H1 (cell line): ENCODE measurements around the gene IL6ST. TPM values are rescaled to one million over a fixed set of nuclear protein-coding genes. Genes with fewer than 3 reads are reported as not detected.

Experiments used
- CTCF ChIA-PET: fragments of 300-600 bp; sonication (Branson Sonifier 250); formaldehyde crosslinking; loops from one replicate; lab custom pipeline; 2021; ENCODE audit not compliant: partially characterized antibody; lab: Charles Lee
- POLR2A ChIA-PET: fragments of 300-600 bp; sonication (Branson Sonifier 250); formaldehyde crosslinking; loops from one replicate; lab custom pipeline; 2021; ENCODE audit warnings: inconsistent platforms; ENCODE audit not compliant: partially characterized antibody; lab: Charles Lee
- DNase-seq, 2 experiments: peaks; one replicate each; pipeline versions ENCODE4 v3.0.0 to v3.0.0-alpha.2; 2010 to 2022; ENCODE audit warnings: low spot score in 2 of 2, low read depth in 1 of 2, mixed read lengths in 1 of 2
- FAIRE-seq: peaks from 2 replicates; lab custom pipeline; 2011; peaks lifted over from hg19 to GRCh38; lab: Jason Lieb, UNC
- H2AFZ ChIP-seq: 2 replicates; pipeline ENCODE4 v1.8.1; 2012; ENCODE audit warnings: low read length, inconsistent platforms
- H2AK5ac ChIP-seq: 2 replicates; pipeline ENCODE4 v1.6.1; 2013; ENCODE audit warnings: low read depth, low read length
- H2BK120ac ChIP-seq: replicated peaks from 2 replicates; pipeline ENCODE3; 2013; ENCODE audit warnings: low read depth, low read length, inconsistent platforms
- H2BK12ac ChIP-seq: 2 replicates; pipeline ENCODE4 v1.6.1; 2013; ENCODE audit warnings: low read depth, low read length
- H2BK15ac ChIP-seq: 2 replicates; pipeline ENCODE4 v1.6.1; 2013; ENCODE audit warnings: low read length
- H2BK20ac ChIP-seq: 2 replicates; pipeline ENCODE4 v1.6.1; 2013; ENCODE audit warnings: low read length
- H2BK5ac ChIP-seq: 2 replicates; pipeline ENCODE4 v1.6.1; 2013; ENCODE audit warnings: low read depth, low read length
- H3K14ac ChIP-seq: 2 replicates; pipeline ENCODE4 v1.6.1; 2013; ENCODE audit warnings: inconsistent platforms; ENCODE audit not compliant: insufficient read length
- H3K18ac ChIP-seq: 2 replicates; pipeline ENCODE4 v1.6.1; 2013; ENCODE audit warnings: low read length; ENCODE audit errors: extremely low read depth
- H3K23ac ChIP-seq: 2 replicates; pipeline ENCODE4 v1.6.1; 2013; ENCODE audit warnings: inconsistent platforms; ENCODE audit not compliant: insufficient read length
- H3K23me2 ChIP-seq: 2 replicates; pipeline ENCODE4 v1.6.1; 2013; ENCODE audit warnings: low read depth, low read length
- H3K27ac ChIP-seq: 2 replicates; pipeline ENCODE4 v1.6.1; 2011; ENCODE audit warnings: low read depth, low read length, inconsistent platforms
- H3K27me3 ChIP-seq, 4 experiments: replicated peaks in 1 of 4; 1 replicate in 1 of 4; 2 replicates in 3 of 4; pipeline versions ENCODE4 v1.6.1 to v1.8.1; 2011 to 2013; ENCODE audit warnings: low read length in 3 of 4, mild to moderate bottlenecking in 3 of 4, inconsistent platforms in 2 of 4, mixed read lengths in 2 of 4, moderate library complexity in 1 of 4; ENCODE audit not compliant: control insufficient read depth in 3 of 4, insufficient read depth in 3 of 4; ENCODE audit errors: extremely low read depth in 1 of 4
- H3K36me3 ChIP-seq, 4 experiments: 2 replicates each; pipeline versions ENCODE4 v1.6.1 to v1.8.1; 2011 to 2013; ENCODE audit warnings: mild to moderate bottlenecking in 4 of 4, low read length in 3 of 4, moderate library complexity in 2 of 4, control low read depth in 1 of 4, inconsistent platforms in 1 of 4; ENCODE audit not compliant: insufficient read depth in 4 of 4, control insufficient read depth in 2 of 4
- H3K4ac ChIP-seq: replicated peaks from 2 replicates; pipeline ENCODE3; 2013; ENCODE audit warnings: low read length, low read depth, mixed read lengths, inconsistent platforms; ENCODE audit not compliant: insufficient read length
- H3K4me1 ChIP-seq, 4 experiments: replicated peaks in 1 of 4; 1 replicate in 1 of 4; 2 replicates in 3 of 4; pipeline versions ENCODE4 v1.6.1 to v1.8.1; 2011 to 2013; ENCODE audit warnings: low read length in 3 of 4, inconsistent platforms in 2 of 4, mixed read lengths in 1 of 4; ENCODE audit not compliant: insufficient read depth in 4 of 4, control insufficient read depth in 3 of 4
- H3K4me2 ChIP-seq, 2 experiments: 2 replicates each; pipeline versions ENCODE4 v1.6.1 to v1.8.1; 2011 to 2013; ENCODE audit warnings: low read depth in 2 of 2, low read length in 2 of 2, control low read depth in 1 of 2, inconsistent platforms in 1 of 2, mild to moderate bottlenecking in 1 of 2; ENCODE audit not compliant: insufficient read depth in 1 of 2
- H3K4me3 ChIP-seq, 4 experiments: fragments of 200-600, 300-600 bp in 1 of 4; sonication (generic), shearing (Covaris generic), sonication (Bioruptor Twin) in 1 of 4; 2 replicates each; pipeline versions ENCODE4 v1.5.1 to v1.8.1; 2011 to 2016; ENCODE audit warnings: low read length in 4 of 4, low read depth in 3 of 4, control low read depth in 2 of 4, inconsistent platforms in 2 of 4, mild to moderate bottlenecking in 2 of 4, mixed read lengths in 1 of 4, moderate library complexity in 1 of 4; ENCODE audit not compliant: insufficient read depth in 2 of 4; ENCODE audit errors: extremely low read depth in 1 of 4
- H3K56ac ChIP-seq: replicated peaks from 2 replicates; pipeline ENCODE3; 2013; ENCODE audit warnings: low read depth, mild to moderate bottlenecking, mixed read lengths, low read length, inconsistent platforms; ENCODE audit not compliant: insufficient read length
- H3K79me1 ChIP-seq: 2 replicates; pipeline ENCODE4 v1.6.1; 2013; ENCODE audit warnings: low read depth, low read length, control low read depth
- H3K79me2 ChIP-seq, 2 experiments: 2 replicates each; pipeline versions ENCODE4 v1.6.1 to v1.8.1; 2012 to 2013; ENCODE audit warnings: low read length in 2 of 2, mild to moderate bottlenecking in 2 of 2, inconsistent platforms in 1 of 2; ENCODE audit not compliant: insufficient read depth in 2 of 2, control insufficient read depth in 1 of 2
- H3K9ac ChIP-seq, 4 experiments: replicated peaks in 1 of 4; 1 replicate in 1 of 4; 2 replicates in 3 of 4; pipeline versions ENCODE4 v1.6.1 to v1.8.1; 2011 to 2013; ENCODE audit warnings: low read depth in 3 of 4, low read length in 3 of 4, control low read depth in 2 of 4, mild to moderate bottlenecking in 2 of 4, moderate library complexity in 2 of 4, inconsistent platforms in 1 of 4; ENCODE audit errors: extremely low read depth in 1 of 4
- H3K9me3 ChIP-seq, 2 experiments: 2 replicates each; pipeline versions ENCODE4 v1.6.1 to v1.8.1; 2012 to 2013; ENCODE audit warnings: mild to moderate bottlenecking in 2 of 2, moderate library complexity in 2 of 2, control low read depth in 1 of 2, inconsistent platforms in 1 of 2, low read depth in 1 of 2, low read length in 1 of 2, mixed read lengths in 1 of 2; ENCODE audit not compliant: insufficient read depth in 2 of 2
- H4K20me1 ChIP-seq, 2 experiments: replicated peaks in 1 of 2; 2 replicates each; pipeline versions ENCODE3 to v1.8.1; 2011 to 2013; ENCODE audit warnings: inconsistent platforms in 2 of 2, low read length in 2 of 2, mild to moderate bottlenecking in 1 of 2; ENCODE audit not compliant: insufficient read depth in 2 of 2, control insufficient read depth in 1 of 2
- H4K5ac ChIP-seq: 2 replicates; pipeline ENCODE4 v1.6.1; 2013; ENCODE audit warnings: low read length, low read depth, mixed read lengths, inconsistent platforms; ENCODE audit not compliant: insufficient read length
- H4K8ac ChIP-seq: 2 replicates; pipeline ENCODE4 v1.8.0; 2013; ENCODE audit warnings: mild to moderate bottlenecking, moderate library complexity, low read length, inconsistent platforms; ENCODE audit not compliant: insufficient read depth; ENCODE audit errors: extremely low read depth
- H4K91ac ChIP-seq: replicated peaks from 2 replicates; pipeline ENCODE3; 2013; ENCODE audit warnings: low read length, mixed read lengths, inconsistent platforms; ENCODE audit not compliant: insufficient read length
- KDM5A ChIP-seq: fragments of 200-600 bp; IDR thresholded peaks from 2 replicates; pipeline ENCODE4 v1.7.1; 2012; ENCODE audit warnings: mild to moderate bottlenecking, low read length, inconsistent platforms, mixed read lengths
- WGBS, 2 experiments: shearing (Covaris generic) in 1 of 2; methylation state at CpG; one replicate each; pipeline versions ENCODE4 v1.1.6 to v1.1.7; 2013 to 2015; ENCODE audit warnings: low lambda C conversion rate in 2 of 2, mixed read lengths in 2 of 2, inconsistent platforms in 1 of 2, low coverage in 1 of 2, missing lambda C conversion rate in 1 of 2; ENCODE audit not compliant: insufficient replicate concordance in 2 of 2, insufficient coverage in 1 of 2, insufficient read length in 1 of 2; ENCODE audit errors: extremely low coverage in 1 of 2, missing lambda C conversion rate in 1 of 2; 5-methylcytosine and 5-hydroxymethylcytosine counted together
- polyA plus RNA-seq, 7 experiments: library from polyadenylated mRNA; depleted of rRNA in 3 of 7; stranded (reverse) in 5 of 7; unstranded in 2 of 7; fragments of >200 nt in 5 of 7; fragments of 200-250 nt in 2 of 7; gene quantifications; 1 replicate in 5 of 7; 2 replicates in 1 of 7; 4 replicates in 1 of 7; pipeline versions ENCODE4 v1.2.1 to v1.2.3, GENCODE V29; 2011 to 2013; ENCODE audit warnings: missing spikeins in 2 of 7, mixed read lengths in 2 of 7
- total RNA-seq: library from RNA; stranded (reverse); fragmentation: NEBNext Ultra II Directional; extraction: Animal tissue kit (Norgen Biotek cat#: 25700); gene quantifications from 2 replicates; pipeline ENCODE4 v1.2.1, GENCODE V29; 2021

The IL6ST gene
- total and polyA plus RNA-seq, 2 of the 8 experiments (the other 6 are each of a cell fraction or from before 2014, with no cell fraction given): 1.4 to 11.1 TPM

DNA sequence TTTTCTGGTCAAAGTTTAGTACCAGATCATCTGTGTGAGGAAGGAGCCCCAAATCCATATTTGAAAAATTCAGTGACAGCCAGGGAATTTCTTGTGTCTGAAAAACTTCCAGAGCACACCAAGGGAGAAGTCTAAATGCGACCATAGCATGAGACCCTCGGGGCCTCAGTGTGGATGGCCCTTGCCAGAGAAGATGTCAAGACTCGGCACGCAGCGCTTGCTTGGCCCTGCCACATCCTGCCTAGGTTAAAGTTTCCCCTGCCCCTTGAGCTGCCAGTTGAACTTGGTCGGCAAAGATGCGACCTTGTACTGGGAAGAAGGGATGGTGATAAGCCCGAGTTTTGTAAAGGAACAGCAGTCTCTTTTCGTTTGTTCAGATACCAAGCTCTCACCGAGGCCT, 77.8 kb downstream of the IL6ST start:
- H3K23ac ChIP-seq: no peak overlapping the region
- no peak overlapping the region for H2BK5ac ChIP-seq
- no peak overlapping the region for H2AFZ ChIP-seq
- H2AK5ac ChIP-seq: no peak overlapping the region
- H3K9me3 ChIP-seq: no peaks in the 10 kb centered on the region
- FAIRE-seq: no peak
- no peak overlapping the region for H2BK20ac ChIP-seq
- no peak overlapping the region for H4K91ac ChIP-seq
- no peaks in the 10 kb centered on the region for H3K27me3 ChIP-seq
- no peak for TF ChIP-seq KDM5A
- TF ChIP-seq, all 59 proteins: peak for 0
- no peak overlapping the region for H3K4me3 ChIP-seq
- H4K5ac ChIP-seq: no peak overlapping the region
- H3K79me1 ChIP-seq: no peaks in the 10 kb centered on the region
- H3K14ac ChIP-seq: no peak overlapping the region
- H3K9ac ChIP-seq: no peak overlapping the region
- POLR2A ChIA-PET: no interaction called here
- no peak overlapping the region for H3K27ac ChIP-seq
- H3K4ac ChIP-seq: no peak overlapping the region
- no peaks in the 10 kb centered on the region for H3K36me3 ChIP-seq
- no peaks in the 10 kb centered on the region for H3K79me2 ChIP-seq
- no peak overlapping the region for H3K4me2 ChIP-seq
- no peak overlapping the region for H3K18ac ChIP-seq
- no peak for DNase-seq
- WGBS, 2 experiments: 84% methylated on average over 10 of the region's 10 CpGs; no CpG with 5 or more reads in 1 of the 2 experiments
- H4K20me1 ChIP-seq: no peaks in the 10 kb centered on the region
- H3K56ac ChIP-seq: no peak overlapping the region
- CTCF ChIA-PET: interaction anchor here (0.8 to 1.1 kb wide), 2 partner anchors 9 to 18 kb away, joined by 3 read pairs; no protein-coding TSS in a partner anchor
- no peak overlapping the region for H4K8ac ChIP-seq
- H2BK12ac ChIP-seq: no peak overlapping the region
- no peaks in the 10 kb centered on the region; a peak in 1 of 7 replicates for H3K4me1 ChIP-seq
- H3K23me2 ChIP-seq: 0 out of 2 replicates have a peak, but pooled peaks cover 2% of the 10 kb centered on the region
- no peak overlapping the region for H2BK15ac ChIP-seq
- H2BK120ac ChIP-seq: no peak overlapping the region
